ENCODE measurements around the gene ADAMTS2. TPM values are rescaled to one million over a fixed set of nuclear protein-coding genes. Genes with fewer than 3 reads are reported as not detected.

The ADAMTS2 gene
- total and polyA plus RNA-seq, 2 of the 8 experiments (the other 6 are each of a cell fraction or from before 2014, with no cell fraction given) = 6.6 to 7.3 TPM

- CTCF ChIA-PET (ENCODE audit: partially characterized antibody) = interaction anchor here (0.7 to 1.3 kb wide), 3 partner anchors 10 to 56 kb away, joined by 3 to 4 read pairs (median 3); no protein-coding TSS in a partner anchor
- Histone ChIP-seq H2AFZ (ENCODE audit: low read length) (no peak overlapping the region), H3K79me1 (ENCODE audit: low read depth, low read length) (no peaks in the 10 kb centered on the region; the same call in 1 of the 2 replicates), H3K4me2 (ENCODE audit: insufficient read depth in 1 of 2, low read depth in 2 of 2, low read length in 2 of 2) (no peak overlapping the region), H2BK120ac (replicated peaks; ENCODE audit: low read depth, low read length) (no peak overlapping the region), H3K23me2 (ENCODE audit: low read depth, low read length) (peaks cover 4% of the 10 kb centered on the region; the same call in 1 of the 2 replicates), H3K18ac (ENCODE audit: extremely low read depth, low read length) (no peak overlapping the region), H3K4ac (replicated peaks; ENCODE audit: insufficient read length, low read depth, low read length) (peak overlapping the region; percentile 72), H3K27me3 (replicated peaks in 1 of 4; ENCODE audit: control insufficient read depth in 3 of 4, extremely low read depth in 1 of 4, insufficient read depth in 3 of 4, low read length in 3 of 4) (no peaks in the 10 kb centered on the region), H2AK5ac (ENCODE audit: low read depth, low read length) (no peak overlapping the region), H3K23ac (ENCODE audit: insufficient read length) (no peak overlapping the region), H3K4me3 (ENCODE audit: extremely low read depth in 1 of 4, insufficient read depth in 2 of 4, low read depth in 3 of 4, low read length in 4 of 4) (no peak overlapping the region), H2BK5ac (ENCODE audit: low read depth, low read length) (no peak overlapping the region), H2BK20ac (ENCODE audit: low read length) (no peak overlapping the region), H4K8ac (ENCODE audit: extremely low read depth, insufficient read depth, low read length) (no peak overlapping the region), H4K20me1 (replicated peaks in 1 of 2; ENCODE audit: control insufficient read depth in 1 of 2, insufficient read depth in 2 of 2, low read length in 2 of 2) (peaks cover 0 to 6% of the 10 kb centered on the region in 2 experiments), H3K79me2 (ENCODE audit: control insufficient read depth in 1 of 2, insufficient read depth in 2 of 2, low read length in 2 of 2) (no peaks in the 10 kb centered on the region), H3K36me3 (ENCODE audit: control insufficient read depth in 2 of 4, insufficient read depth in 4 of 4, low read length in 3 of 4) (peaks cover 0 to 3% (median 0%) of the 10 kb centered on the region in 4 experiments; a peak in 1 of 8 replicates), H2BK12ac (ENCODE audit: low read depth, low read length) (no peak overlapping the region), H3K9me3 (ENCODE audit: insufficient read depth in 2 of 2, low read depth in 1 of 2, low read length in 1 of 2) (peaks cover 16 to 22% of the 10 kb centered on the region in 2 experiments), H3K56ac (replicated peaks; ENCODE audit: insufficient read length, low read depth, low read length) (no peak overlapping the region), H3K27ac (ENCODE audit: low read depth, low read length) (no peak overlapping the region), H3K4me1 (replicated peaks in 1 of 4; ENCODE audit: control insufficient read depth in 3 of 4, insufficient read depth in 4 of 4, low read length in 3 of 4) (peaks cover 0 to 6% (median 0%) of the 10 kb centered on the region in 4 experiments; a peak in 2 of 7 replicates), H2BK15ac (ENCODE audit: low read length) (no peak overlapping the region), H4K91ac (replicated peaks; ENCODE audit: insufficient read length, low read length) (no peak overlapping the region), H4K5ac (ENCODE audit: insufficient read length, low read depth, low read length) (no peak overlapping the region), H3K14ac (ENCODE audit: insufficient read length) (no peak overlapping the region), H3K9ac (replicated peaks in 1 of 4; ENCODE audit: extremely low read depth in 1 of 4, low read depth in 3 of 4, low read length in 3 of 4) (no peak overlapping the region)
- FAIRE-seq (no peak), DNase-seq (ENCODE audit: low read depth in 1 of 2, low spot score in 2 of 2) (no peak)
- POLR2A ChIA-PET (ENCODE audit: partially characterized antibody) = no interaction called here
- WGBS, 2 experiments (ENCODE audit: extremely low coverage in 1 of 2, insufficient coverage in 1 of 2, insufficient read length in 1 of 2, insufficient replicate concordance in 2 of 2, low coverage in 1 of 2, low lambda C conversion rate in 2 of 2, missing lambda C conversion rate in 1 of 2) = 90% methylated on average over 10 of the region's 14 CpGs; no CpG with 5 or more reads in 1 of the 2 experiments
- TF ChIP-seq HDAC2 (IDR thresholded peaks at IDR 0.05; ENCODE audit: borderline replicate concordance in 1 of 2, low read depth in 2 of 2, low read length in 2 of 2) (no peak), ATF3 (IDR thresholded peaks at IDR 0.05; ENCODE audit: insufficient read depth, low read depth, low read length) (no peak), SP2 (IDR thresholded peaks at IDR 0.05; ENCODE audit: low read length) (no peak), KDM4A (IDR thresholded peaks at IDR 0.05; ENCODE audit: low read depth, low read length, severe bottlenecking) (no peak), EZH2 (IDR thresholded peaks at IDR 0.05; ENCODE audit: low read depth, low read length, severe bottlenecking) (no peak), TAF7 (optimal IDR thresholded peaks at IDR 0.05; ENCODE audit: borderline replicate concordance, low read depth, low read length) (no peak), KDM1A (IDR thresholded peaks at IDR 0.05; ENCODE audit: borderline replicate concordance, low read length) (no peak), CBX8 (IDR thresholded peaks at IDR 0.05; ENCODE audit: borderline replicate concordance, low read depth, low read length) (no peak), BRCA1 (IDR thresholded peaks at IDR 0.05; ENCODE audit: low read depth, low read length) (no peak), RAD21 (IDR thresholded peaks at IDR 0.05 in 1 of 2, conservative IDR thresholded peaks at IDR 0.05 in 1 of 2; ENCODE audit: low read depth in 2 of 2, low read length in 2 of 2) (no peak), NANOG (IDR thresholded peaks at IDR 0.05; ENCODE audit: insufficient read depth, low read depth, low read length, poor library complexity, severe bottlenecking) (no peak)
Observed at GRCh38 chr5:179221196-179221876, 123.9 kb downstream of the ADAMTS2 start.
